NCI-H1092 (cell line): ENCODE data around the gene RRN3.
"Not testable (repeated sequence)": the region's sequence is repeated elsewhere in the genome, so short reads cannot be mapped to it uniquely, and the experiment has no call there.

Experiments used
- DNase-seq: peaks from one replicate; lab custom pipeline; 2025; lab: John Stamatoyannopoulos, UW

RRN3 gene

GRCh38 chr16:15051387-15051951, 42.6 kb downstream of the RRN3 start:
- DNase-seq: no peak

- not testable (repeated sequence) for DNase-seq
Measured at GRCh38 chr16:15050440-15050839, 43.6 kb downstream of the RRN3 start.

GRCh38 chr16:15049581-15050180, 44.4 kb downstream of the RRN3 start:
- DNase-seq: no peak

GRCh38 chr16:15046692-15047376, 47.2 kb downstream of the RRN3 start:
- no peak for DNase-seq

DNA sequence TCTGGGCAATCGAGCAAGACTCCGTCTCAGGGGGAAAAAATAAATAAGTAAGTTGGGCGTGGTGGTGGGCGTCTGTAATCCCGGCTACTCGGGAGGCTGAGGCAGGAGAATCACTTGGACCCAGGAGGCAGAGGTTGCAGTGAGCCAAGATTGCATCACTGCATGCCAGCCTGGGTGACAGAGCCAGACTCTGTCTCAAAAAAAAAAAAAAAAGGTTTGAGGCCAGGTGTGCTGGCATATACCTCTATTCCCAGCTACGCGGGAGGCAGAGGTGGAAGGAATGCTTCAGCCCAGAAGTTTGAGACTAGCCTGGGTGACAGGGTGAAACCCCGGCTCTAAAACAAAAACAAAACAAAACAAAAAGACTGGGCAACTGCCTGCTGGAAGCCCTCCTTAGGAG, 48.8 kb downstream of the RRN3 start:
- DNase-seq: not testable (repeated sequence)

- no peak for DNase-seq
Measured at GRCh38 chr16:15044286-15044685, 49.8 kb downstream of the RRN3 start.

- no peak for DNase-seq
Measured at GRCh38 chr16:15043344-15043743, 50.7 kb downstream of the RRN3 start.

DNA sequence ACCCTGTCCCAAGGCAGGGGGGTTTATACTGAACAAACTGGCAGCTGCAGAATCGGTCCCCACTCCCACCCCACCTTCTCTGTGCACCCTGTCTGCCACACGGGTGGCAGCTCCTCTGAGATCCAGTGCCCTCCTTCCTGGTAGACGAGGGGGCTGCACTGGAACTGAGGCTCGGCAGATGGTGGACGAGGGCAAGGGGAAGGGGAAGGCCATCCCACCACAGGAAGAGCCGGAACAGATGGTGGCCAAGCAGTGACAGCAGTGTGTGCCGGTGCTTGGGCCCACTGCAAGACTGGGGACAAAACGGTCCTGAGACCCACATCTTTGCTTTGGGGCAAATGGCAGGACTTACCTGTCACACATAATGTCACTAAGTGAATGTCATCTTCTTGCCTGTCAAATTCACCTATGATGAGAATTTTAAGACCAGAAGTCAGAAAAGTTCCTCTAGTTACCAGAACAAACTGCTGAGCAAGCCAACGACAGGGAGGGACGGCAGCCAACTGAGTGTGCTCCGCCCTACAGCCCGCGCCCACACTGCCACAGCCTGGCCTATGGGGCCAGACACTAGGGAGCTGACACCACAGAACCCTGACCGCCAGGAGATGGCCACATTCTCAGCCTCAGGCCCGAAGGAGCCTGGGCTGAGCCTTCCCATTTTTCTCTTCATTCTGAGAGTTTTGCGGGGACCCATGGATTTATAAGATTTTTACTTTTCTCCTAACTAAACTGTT, 52.6 kb downstream of the RRN3 start:
- DNase-seq: no peak

DNA sequence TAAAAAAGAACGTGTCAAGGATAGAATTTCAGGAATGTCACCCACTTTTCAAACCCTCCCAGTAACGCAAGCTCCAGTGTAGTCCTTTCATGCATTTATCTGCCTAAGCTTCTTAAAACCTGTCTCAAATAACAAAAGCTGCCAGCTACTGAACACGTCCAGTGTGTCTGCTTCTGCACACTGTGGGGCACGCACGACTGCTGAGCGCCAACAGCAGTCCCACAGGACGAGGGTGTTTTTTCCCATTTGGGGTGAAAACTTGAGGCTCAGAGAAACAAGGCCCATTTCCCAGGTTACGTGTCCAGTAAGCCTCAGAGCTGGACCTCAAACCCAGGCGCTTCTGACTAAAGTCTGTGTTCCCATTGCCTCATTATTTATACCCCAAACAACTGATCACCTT, 55.4 kb downstream of the RRN3 start:
- DNase-seq: no peak

DNA sequence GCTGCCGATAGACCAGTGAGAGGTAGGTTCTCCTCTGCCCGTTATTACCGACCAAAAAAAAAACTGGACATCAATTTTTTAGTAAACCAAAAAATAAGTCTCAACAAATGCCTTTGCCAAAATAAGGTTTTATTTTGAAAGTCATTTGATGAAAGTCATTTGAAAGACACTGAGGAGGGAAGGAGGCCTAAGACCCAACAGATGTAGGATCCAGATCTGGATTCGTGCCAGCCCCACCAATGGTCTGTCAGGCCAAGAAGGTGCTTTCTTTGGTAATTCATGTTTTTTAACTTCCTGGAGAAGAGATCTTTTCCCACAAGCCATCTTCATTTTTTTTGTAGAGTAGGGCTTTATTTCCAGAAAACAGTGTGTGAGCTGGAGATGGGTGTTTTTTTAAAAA, 56.3 kb downstream of the RRN3 start:
- DNase-seq: no peak

GRCh38 chr16:15037003-15037402, 57.1 kb downstream of the RRN3 start:
- no peak for DNase-seq

DNA sequence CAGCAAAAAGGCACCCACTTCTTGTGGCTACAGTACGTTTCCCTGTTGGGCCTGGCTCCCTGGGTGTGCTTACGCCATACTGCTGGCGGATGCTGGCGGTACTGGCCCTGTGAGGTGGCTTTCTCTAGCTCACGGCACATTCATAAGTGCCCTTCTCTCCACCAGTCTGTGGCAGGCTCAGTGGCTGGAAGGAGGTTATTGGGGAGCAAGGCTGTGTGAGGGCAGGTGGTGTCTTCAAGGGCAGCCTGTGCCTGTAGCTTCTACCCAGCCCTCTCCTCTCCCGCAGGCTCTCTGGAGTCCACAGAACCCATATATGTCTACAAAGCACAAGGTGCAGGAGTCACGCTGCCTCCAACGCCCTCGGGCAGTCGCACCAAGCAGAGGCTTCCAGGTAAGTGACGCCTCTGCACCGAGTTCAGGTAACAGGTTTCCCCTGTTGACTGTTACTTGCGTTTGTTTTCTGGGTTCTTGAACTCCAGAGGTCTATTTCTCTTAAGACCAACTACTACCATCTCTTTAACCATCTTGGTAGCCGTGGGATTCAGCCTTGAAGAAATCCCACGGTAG, 58.8 kb downstream of the RRN3 start:
- no peak for DNase-seq

GRCh38 chr16:15034266-15035162, 59.6 kb downstream of the RRN3 start:
- no peak for DNase-seq

DNA sequence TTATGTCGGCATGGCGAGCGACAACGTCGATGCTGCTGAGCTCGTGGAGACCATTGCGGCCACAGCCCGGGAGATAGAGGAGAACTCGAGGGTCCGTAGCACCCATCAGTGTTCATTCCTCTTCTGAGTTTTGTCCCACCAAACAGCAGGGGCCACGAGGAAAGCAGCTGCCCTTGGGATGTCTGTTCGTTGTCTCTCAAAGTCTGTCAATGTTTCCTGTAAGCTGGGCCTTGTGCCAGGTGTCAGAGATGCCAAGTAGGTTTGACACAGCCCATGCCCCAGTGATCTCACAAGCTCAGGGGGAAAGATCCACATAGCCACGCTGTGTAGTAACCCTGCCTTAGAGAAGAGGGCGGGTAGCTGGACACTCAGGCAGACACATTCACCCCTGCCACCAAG, 60.8 kb downstream of the RRN3 start:
- no peak for DNase-seq

DNA sequence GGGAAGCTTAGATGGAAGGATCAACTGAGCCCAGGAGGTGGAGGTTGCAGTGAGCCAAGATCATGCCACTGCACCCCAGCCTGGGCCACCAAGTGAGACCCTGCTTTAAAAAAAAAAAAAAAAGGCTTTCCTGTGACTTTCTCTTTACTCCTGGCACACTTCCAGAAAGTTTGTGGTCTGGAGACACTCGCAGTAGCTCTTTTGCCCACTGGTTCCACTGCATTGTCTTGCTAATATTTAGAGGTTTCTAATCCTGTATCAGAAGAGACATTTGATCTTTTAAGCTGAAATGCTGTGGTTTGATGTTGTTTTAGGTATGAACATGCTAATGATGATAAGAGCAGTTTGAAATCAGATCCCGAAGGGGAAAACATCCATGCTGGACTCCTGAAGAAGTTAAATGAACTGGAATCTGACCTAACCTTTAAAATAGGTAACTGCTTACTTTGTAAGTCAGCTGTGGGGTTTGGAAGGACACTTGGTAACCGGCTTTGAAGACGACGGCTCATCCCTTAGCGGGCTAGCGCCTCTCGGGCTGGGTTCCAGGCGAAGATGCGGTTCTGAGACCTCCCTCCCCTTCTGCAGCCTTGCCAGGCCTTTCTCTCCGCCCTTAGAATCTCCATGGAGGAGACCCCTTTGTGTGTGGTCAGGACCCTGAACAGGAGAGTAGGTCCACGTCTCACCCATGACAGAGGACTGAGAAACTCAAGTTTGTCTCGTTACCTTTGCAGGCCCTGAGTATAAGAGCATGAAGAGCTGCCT, 61.3 kb downstream of the RRN3 start:
- DNase-seq: no peak

GRCh38 chr16:15031586-15031985, 62.5 kb downstream of the RRN3 start:
- no peak for DNase-seq

DNA sequence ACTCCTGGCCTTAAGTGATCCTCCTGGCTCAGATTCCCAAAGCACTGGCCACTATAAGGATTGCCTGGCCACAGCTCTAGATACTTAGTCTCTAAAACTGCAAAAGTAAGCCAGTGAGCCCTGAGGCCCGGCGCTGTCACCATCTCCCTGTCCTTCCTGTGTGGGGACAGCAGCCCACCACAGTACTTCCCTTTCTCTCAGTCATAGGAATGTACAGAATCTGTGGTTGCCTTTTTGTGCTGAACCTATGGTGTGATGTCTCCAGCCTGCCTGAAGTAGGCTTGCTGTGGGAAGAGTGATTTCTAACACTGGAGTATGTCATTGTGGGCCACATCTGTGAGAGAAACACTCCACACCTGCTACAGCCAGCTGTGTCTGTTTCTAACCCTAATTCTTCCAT, 62.9 kb downstream of the RRN3 start:
- DNase-seq: no peak

- not testable (repeated sequence) for DNase-seq
Measured at GRCh38 chr16:15029749-15030148, 64.3 kb downstream of the RRN3 start.

DNA sequence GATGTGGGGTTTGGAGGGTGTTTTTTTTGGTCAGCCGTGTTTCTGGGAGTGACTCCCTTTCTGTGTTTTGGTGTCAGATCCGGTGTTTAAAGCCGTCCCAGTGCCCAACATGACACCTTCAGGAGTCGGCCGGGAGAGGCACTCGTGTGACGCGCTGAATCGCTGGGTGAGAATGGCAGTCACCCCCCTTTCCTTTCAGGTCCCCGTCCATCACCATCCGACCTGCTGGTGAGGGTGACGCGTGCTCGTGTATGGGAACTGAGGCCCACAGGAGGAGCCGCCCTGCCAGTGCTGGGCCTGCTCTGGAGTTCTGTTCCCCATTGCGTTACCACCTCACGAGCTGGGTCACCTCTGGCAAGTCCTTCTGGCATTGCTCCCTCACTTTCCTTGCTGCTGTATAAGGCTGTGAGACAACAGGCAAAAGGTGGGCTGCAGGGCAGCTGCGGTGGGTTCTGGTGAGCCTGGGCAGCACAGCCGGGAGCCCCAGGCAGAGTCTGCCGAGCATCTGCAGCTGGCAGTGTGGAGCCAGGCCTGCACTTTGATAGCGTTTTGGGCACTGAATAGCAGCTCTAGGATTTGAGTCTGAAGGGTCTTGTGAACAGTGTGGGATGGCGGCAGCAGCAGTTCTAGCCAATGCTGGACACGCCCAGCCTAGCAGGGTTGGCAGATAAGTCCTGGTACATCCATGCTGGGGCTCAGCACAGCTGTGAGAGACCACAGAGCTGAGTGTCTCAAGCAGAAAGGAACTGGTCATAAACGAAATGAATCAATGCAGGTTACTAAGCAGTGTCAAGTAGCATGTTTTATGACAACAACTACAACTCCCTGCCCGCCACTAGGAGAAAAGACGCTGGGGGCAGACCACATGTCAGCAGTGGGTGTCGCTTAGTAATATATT, 65.0 kb downstream of the RRN3 start:
- DNase-seq: not testable (repeated sequence)

- DNase-seq: not testable (repeated sequence)
Measured at GRCh38 chr16:15028345-15028715, 65.7 kb downstream of the RRN3 start.
